ENCODE data around the gene HNRNPA2B1. TPM values are rescaled to one million over a fixed set of nuclear protein-coding genes. Genes with fewer than 3 reads are reported as not detected.

The HNRNPA2B1 gene
- total and polyA plus RNA-seq, 2 donors (not counting 1 experiment from before 2014, with no cell fraction given): 167 to 524 TPM

DNA sequence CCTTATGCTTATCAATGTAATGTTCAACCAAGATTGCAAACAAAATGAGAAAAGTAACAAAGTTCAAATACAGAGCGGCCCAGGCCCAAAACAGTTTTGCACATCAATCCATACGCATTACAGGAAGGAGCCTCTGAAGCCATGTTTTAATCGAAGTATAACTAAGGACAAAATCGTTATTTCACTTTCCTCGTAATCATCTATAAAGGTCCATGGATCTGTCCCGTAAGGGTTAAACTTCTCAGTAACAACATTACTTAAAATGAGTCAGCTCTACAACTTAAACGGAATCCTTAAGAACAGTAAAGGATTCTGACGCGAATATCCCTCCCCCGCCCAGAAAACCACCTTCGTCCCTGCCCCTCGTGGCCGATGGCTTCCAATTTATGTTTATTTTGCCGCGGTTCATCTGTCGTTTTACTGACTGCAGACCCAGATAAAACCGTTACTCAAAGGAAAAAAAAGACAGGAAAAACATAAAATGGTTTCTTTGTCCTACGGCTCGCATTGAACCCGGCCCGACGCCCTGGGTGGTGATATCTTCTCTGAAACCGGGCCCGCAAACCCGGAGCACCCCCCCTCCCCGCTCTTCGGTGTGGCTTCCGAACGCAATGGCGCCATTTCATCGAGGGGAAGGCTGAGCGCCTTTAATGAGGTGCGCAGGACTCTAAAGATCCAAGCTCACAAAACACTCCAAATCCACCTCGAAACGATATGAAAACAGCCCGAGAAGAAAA lies 1.1 kb downstream of the HNRNPA2B1 start:
- Histone ChIP-seq H3K9ac (ENCODE audit: low read length) (peak overlapping the region; percentile 100), H3K4me2 (replicated peaks; ENCODE audit: low read depth, low read length, poor library complexity, severe bottlenecking) (peak overlapping the region; percentile 82), H4K20me1 (ENCODE audit: control insufficient read depth, insufficient read depth, low read length, poor library complexity, severe bottlenecking) (peaks cover 63% of the 10 kb centered on the region), H3K36me3 (replicated peaks in 1 of 2; ENCODE audit: control extremely low read depth in 1 of 2, control insufficient read depth in 1 of 2, extremely low read depth in 1 of 2, insufficient read depth in 2 of 2, low read length in 1 of 2) (peaks cover 0 to 44% of the 10 kb centered on the region in 2 experiments), H3K4me3 (ENCODE audit: control extremely low read depth in 1 of 5, extremely low read depth in 1 of 5, insufficient read depth in 1 of 5, low read depth in 2 of 5, low read length in 4 of 5) (peak overlapping the region; percentile 80 to 100 (median 100)), H3K4me1 (ENCODE audit: control insufficient read depth in 2 of 2, insufficient read depth in 2 of 2, low read length in 2 of 2) (peaks cover 42 to 48% of the 10 kb centered on the region in 2 donors), H2AFZ (ENCODE audit: insufficient read depth, low read depth, low read length, poor library complexity, severe bottlenecking) (peak overlapping the region; percentile 29), H3K9me3 (ENCODE audit: control extremely low read depth in 1 of 3, control insufficient read depth in 2 of 3, insufficient read depth in 1 of 3, low read length in 2 of 3) (no peaks in the 10 kb centered on the region), H3K27me3 (replicated peaks in 1 of 4; ENCODE audit: control extremely low read depth in 1 of 4, control insufficient read depth in 3 of 4, insufficient read depth in 4 of 4, low read length in 3 of 4) (no peaks in the 10 kb centered on the region), H3K27ac (ENCODE audit: low read length in 2 of 2) (peak overlapping the region; percentile 97 to 99), H3K79me2 (ENCODE audit: control insufficient read depth, insufficient read depth, low read length) (peaks cover 85% of the 10 kb centered on the region)
- DNase-seq (no peak), ATAC-seq (ENCODE audit: low read depth) (no peak)
- CTCF ChIA-PET: interaction anchor here (0.7 to 9.6 kb wide), 24 partner anchors 11 to 305 kb away, joined by 3 to 114 read pairs (median 8); partner anchors contain the start of genes NFE2L3 and SNX10
- 0% methylated on average over 30 of the region's 36 CpGs for WGBS (ENCODE audit: insufficient coverage)
- Mint-ChIP-seq H3K4me1 (peaks cover 52% of the 10 kb centered on the region), H3K9me3 (ENCODE audit: insufficient read depth) (no peaks in the 10 kb centered on the region), H3K27me3 (no peaks in the 10 kb centered on the region), H3K27ac (peak overlapping the region; percentile 100), H3K4me3 (peak overlapping the region; percentile 99)
- intact Hi-C loops (cut with micrococcal nuclease): loop anchor here (1.0 to 10.0 kb wide), 7 partner anchors 46 to 965 kb away; partner anchors contain the start of gene HOXA9
- TF ChIP-seq, protein P1, sequence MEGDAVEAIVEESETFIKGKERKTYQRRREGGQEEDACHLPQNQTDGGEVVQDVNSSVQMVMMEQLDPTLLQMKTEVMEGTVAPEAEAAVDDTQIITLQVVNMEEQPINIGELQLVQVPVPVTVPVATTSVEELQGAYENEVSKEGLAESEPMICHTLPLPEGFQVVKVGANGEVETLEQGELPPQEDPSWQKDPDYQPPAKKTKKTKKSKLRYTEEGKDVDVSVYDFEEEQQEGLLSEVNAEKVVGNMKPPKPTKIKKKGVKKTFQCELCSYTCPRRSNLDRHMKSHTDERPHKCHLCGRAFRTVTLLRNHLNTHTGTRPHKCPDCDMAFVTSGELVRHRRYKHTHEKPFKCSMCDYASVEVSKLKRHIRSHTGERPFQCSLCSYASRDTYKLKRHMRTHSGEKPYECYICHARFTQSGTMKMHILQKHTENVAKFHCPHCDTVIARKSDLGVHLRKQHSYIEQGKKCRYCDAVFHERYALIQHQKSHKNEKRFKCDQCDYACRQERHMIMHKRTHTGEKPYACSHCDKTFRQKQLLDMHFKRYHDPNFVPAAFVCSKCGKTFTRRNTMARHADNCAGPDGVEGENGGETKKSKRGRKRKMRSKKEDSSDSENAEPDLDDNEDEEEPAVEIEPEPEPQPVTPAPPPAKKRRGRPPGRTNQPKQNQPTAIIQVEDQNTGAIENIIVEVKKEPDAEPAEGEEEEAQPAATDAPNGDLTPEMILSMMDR (IDR thresholded peaks at IDR 0.05): no peak
- TF ChIP-seq EZH2 (IDR thresholded peaks at IDR 0.05; ENCODE audit: borderline replicate concordance, insufficient read depth, low read depth, low read length, poor library complexity, severe bottlenecking): no peak
- POLR2A ChIA-PET: interaction anchor here (0.7 to 3.3 kb wide), 15 partner anchors 11 to 1541 kb away, joined by 3 to 23 read pairs (median 5); partner anchors contain the start of gene NFE2L3

All from B cell (primary cell).